ENCODE measurements around the gene ASGR1.

ASGR1 gene

DNA sequence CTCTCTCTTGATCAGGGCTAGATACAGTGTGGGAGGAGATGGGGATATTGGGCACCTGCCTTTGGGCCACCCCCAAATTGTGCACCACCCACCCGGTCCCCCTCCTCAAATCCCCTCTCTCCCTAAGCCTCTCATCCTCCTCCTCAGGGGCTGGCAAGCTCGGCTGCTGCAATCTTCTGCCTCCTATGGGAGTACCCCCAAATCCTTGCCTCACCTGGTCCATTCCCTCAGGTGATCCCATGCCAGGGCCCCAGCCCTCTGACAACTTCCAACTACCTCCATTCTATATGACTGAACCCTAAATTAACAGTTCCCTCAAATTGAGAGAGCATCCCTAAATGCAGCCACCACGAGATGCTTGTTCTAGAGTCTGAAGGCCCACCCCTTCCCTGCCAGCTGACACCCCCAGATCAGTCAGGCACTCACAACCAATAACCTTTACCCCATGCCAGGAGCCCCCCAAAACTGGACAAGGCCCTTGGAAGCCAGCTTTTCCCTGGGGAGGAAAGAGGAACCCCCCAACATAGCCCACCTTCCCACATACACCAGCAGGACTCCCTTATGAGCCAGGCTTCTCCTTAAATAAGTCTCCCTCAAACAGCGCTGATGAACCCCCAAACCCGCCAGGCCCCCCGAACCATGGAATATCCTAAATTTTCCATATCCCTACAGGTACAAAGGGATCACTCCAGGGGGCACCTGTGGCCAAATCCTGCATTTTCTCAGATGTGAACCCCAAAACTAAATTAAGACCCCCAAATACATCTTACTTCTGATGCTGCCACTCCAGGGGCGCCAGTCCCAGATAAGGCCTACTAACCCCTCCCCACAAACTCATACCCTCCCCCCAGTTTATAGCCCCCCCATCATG, 37.3 kb upstream of the ASGR1 start:
- DNase-seq = no peak

DNA sequence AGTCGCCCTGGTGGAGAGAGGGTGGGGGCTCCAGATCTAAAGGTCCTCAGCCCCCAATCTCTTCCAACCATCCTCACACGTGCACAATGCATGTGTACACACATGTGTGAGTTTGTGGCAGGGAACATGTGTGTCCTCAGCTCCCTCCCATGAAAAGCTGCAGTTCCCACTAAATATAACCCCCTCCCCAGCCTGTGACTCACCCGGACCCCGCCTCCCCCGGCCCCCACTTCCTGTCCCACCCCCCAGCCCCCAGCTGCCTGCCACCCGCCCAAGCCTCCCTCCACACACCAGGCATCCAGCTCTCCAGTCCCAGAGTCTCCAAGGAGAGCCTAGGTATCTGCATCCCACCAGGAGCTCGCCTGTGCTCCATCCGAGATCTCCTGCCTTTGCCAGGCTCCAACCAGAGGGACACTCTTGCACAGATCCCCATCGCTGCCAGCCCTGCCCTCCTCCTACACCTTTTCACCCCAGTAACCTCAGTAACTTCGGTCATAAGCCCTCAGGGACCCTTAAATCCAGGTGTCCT, 36.5 kb upstream of the ASGR1 start:
- peak; percentile 18 to 21 for DNase-seq

- DNase-seq = no peak
These were observed 36.0 kb upstream of the ASGR1 start for GRCh38 chr17:7215136-7215638.

GRCh38 chr17:7214300-7215135, 35.3 kb upstream of the ASGR1 start:
- DNase-seq = peak; percentile 99

DNA sequence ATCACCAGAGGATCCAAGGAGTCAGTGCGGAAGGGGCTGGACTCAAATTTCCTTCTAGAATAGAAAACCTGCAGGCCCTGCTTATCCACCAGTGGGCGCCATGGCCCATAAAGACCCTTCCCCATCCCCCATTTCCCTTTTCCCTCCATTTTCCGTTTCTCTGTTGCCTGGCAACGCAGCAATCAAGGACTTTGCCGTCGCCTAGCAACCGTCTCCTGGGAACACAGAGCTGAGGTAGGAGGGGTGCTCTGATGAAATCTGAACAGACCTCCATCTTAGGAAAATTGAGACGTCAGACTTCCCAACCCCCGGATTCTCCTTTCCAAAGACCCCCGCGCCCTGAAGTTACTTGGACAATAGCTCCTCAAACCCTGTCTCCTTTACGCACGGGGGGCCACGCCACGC, 34.7 kb upstream of the ASGR1 start:
- peak; percentile 91 for DNase-seq

DNA sequence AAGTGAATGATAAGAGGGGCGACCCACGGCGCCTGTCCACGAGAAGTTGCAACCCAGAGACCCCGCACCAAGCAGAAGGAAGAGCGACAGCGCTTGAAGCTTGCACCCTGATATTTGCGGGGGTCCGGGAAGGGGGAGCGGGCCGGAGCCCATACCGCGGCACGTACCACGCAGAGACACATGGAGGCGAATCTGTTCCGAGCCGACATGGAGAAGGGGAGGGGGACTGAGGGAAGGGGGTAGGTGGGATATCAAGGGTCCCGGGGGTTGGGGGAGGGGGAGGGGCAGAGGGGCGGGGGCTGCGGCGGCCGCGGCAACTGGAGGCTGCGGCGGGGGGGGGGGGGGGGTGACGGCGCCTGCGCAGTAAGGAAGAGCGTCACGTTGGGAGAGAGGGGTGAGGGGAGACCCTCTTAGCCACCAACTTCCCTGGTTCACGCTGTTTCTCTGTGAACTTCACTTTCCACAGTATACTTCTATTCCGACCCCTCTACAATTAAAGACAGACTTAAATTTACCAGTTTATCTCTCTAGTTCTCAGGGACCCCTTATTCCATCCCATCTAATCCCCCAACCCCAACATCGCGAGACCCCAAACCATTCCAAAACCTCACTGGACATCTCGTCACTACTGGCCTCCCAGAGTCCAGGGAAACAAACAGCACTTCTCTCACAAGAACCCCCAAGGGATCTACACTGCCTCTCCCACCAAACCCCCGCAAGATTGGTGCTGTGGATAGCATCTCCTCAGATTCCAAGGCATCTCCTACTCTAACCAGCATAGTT, 32.5 kb upstream of the ASGR1 start:
- no peak for DNase-seq

- no peak for DNase-seq
These were observed 29.7 kb upstream of the ASGR1 start for GRCh38 chr17:7208754-7209460.

DNA sequence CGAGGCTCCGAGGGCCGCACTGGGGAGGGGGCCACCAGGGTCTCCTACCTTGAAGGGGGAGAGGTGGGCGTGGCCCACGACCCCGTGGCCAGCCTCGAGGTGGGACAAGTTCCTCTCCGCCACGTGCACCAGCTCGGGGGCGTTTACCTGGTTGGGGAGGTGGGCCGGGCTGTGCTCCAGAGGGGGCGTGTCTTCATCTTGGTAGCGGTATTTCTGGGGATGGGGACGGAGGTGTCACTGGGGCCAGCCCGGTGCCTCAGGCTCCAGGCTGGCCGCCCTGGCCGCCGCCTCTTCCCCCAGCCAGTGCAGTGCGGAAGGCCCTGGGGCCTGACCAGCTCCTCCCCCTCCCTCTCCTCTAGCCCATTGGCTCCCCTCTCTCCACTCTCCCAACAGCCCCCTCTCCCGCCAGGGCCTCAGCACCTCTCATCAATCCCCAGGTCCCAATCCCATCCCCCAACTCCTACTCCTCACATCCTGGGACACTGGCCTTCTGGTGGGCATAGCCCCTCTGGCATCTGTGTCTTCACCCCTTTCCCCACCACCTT, 28.9 kb upstream of the ASGR1 start:
- no peak for DNase-seq

DNA sequence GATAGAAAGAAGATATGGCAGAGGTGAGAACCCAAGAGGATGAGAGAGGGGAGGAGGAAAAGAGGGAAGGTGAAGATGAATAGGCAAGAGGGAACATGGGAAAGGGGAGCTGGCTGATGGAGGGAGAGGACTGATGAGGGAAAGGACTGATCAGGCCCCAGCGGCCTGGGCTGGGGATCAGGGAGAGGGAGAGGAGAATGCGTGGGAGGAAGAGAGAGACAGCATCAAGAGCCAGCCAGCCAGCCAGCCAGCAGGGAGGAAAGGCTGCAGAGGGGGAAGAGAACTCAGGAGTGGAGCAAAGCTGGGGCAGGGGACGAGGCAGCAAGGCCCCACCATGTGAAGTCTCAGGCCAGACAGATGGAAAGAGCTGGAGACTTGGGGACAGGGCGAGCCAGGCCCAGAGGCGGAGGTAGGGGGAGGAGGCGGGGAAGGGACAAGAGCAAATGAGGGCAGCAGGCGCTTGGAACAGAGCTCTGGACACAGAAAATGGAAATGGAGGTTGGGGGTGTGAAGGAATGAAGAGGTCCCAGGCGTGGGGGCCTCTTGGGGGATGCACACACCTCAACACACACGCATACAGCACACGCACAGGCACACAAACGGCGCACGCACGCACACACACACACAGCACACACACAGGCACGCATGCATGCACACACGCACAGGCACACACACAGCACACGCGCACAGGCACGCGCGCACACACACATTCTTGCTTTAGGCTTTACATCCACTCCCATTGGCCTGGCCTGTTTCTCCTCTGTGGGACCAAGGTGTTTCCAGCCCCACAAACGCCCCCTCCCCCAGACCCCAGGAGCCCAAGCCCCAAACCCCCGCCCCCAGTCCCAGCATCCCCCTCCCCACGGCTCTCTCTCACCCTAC, 28.2 kb upstream of the ASGR1 start:
- DNase-seq = peak in 1 of 2 donors; percentile 16

- no peak for DNase-seq
These were observed 26.4 kb upstream of the ASGR1 start for GRCh38 chr17:7205561-7205960.

- peak; percentile 99 for DNase-seq
These were observed 25.8 kb upstream of the ASGR1 start for GRCh38 chr17:7204828-7205461.

GRCh38 chr17:7204336-7204735, 25.2 kb upstream of the ASGR1 start:
- DNase-seq = no peak

- DNase-seq = no peak
These were observed 24.2 kb upstream of the ASGR1 start for GRCh38 chr17:7203391-7203790.

DNA sequence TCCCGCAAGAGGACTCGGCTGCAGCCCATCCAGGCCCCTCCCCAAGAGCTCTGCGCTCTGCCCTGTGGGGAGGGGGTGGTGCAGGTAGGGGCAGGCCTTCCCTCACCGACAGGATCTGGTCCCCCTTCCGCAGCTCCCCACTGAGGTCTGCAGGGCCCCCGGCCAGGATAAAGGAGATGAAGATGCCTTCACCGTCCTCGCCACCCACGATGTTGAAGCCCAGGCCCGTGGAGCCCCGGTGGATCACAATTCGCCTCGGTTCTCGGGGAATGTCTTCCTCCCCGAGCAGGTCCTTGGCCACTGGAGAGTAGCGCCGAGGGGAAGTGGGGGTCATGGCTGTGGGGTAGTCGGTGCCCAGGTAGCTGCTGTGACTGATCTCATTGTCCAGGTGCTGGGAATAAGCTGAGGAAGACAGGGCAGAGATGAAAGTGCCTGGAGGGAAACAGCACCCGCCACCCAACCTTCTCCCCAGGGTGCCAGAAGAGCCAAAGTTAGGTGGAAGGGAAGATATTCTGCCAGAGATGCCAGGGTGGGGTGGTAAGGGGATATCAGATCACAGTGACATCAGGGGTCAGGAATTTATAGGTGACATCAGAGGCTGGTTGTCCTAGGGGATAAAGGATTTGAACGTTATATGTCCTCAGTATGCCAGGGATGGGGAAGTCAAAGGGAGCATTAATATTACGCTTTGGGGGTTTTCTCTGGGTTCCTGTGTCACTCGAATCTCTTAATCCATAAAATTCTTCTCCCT, 17.7 kb upstream of the ASGR1 start:
- DNase-seq = no peak

- no peak for DNase-seq
These were observed 16.8 kb upstream of the ASGR1 start for GRCh38 chr17:7195971-7196370.

DNA sequence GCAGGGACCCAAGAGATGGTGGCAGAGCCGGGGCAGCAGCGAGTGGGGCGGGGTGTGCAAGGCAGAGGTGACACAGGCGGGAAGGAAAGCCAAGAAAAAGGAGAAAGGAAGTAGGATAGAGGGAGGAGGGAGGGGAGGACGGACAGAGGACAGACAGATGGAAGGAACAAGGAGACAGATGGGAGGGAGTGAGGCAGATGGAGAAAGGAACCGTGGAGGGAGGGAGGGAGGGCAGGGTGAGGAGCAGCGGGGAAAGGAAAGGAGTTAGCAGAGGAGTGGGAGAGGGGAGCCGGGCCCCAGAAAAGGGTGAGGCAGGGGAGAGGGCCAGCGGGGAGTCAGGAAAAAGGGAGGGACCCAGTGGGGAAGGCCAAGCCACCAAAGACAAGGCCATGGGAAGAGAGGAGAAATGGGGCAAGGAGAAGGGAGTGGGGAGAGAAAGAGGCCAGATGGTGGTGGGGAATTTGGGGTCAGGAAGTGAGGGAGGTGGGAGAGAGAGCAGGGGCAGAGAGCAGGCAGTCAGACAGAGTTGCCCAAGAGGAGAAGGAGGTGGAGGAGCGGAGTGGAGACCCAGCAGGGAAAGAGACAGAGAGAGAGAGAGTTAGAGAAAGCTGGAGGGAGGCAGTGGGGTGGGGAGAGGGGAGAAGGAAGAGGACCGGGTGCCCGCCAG, 13.2 kb upstream of the ASGR1 start:
- DNase-seq = no peak

GRCh38 chr17:7191571-7192270, 12.6 kb upstream of the ASGR1 start:
- peak in 1 of 2 donors; percentile 33 for DNase-seq

- DNase-seq = no peak
These were observed 11.9 kb upstream of the ASGR1 start for GRCh38 chr17:7191069-7191468.

Data from CD4-positive, alpha-beta T cell treated with Interleukin-4 for 1 hour (primary cell).